Omental fat pad (tissue), 4 donors: ENCODE measurements around the gene COL11A2. TPM values are rescaled to one million over a fixed set of nuclear protein-coding genes. Genes with fewer than 3 reads are reported as not detected.

Experiments used
- ATAC-seq: fragments of 150-250 bp; one replicate; pipeline ENCODE4 v1.9.1; 2016; ENCODE audit warnings: mild to moderate bottlenecking, moderate library complexity; ENCODE audit not compliant: low FRiP score
- DNase-seq: peaks from one replicate; pipeline ENCODE4 v3.0.0-alpha.2; 2019; ENCODE audit warnings: low spot score
- total RNA-seq, 4 donors: library from RNA; depleted of rRNA; stranded (reverse); fragments of >200 nt; gene quantifications; one replicate each; pipeline ENCODE4 v1.1.0, GENCODE V29; 2016
- TF ChIP-seq, protein P1 (sequence below), 3 donors: fragments of 450-650 bp; IDR thresholded peaks; one replicate each; pipeline ENCODE4 v1.5.1; 2016 to 2017; ENCODE audit warnings: antibody characterized with exemption in 3 of 3, mild to moderate bottlenecking in 3 of 3, moderate library complexity in 2 of 3

The COL11A2 gene
- total RNA-seq, 4 donors from 2014 or later = 0.13 to 1.3 (median 0.53) TPM

DNA sequence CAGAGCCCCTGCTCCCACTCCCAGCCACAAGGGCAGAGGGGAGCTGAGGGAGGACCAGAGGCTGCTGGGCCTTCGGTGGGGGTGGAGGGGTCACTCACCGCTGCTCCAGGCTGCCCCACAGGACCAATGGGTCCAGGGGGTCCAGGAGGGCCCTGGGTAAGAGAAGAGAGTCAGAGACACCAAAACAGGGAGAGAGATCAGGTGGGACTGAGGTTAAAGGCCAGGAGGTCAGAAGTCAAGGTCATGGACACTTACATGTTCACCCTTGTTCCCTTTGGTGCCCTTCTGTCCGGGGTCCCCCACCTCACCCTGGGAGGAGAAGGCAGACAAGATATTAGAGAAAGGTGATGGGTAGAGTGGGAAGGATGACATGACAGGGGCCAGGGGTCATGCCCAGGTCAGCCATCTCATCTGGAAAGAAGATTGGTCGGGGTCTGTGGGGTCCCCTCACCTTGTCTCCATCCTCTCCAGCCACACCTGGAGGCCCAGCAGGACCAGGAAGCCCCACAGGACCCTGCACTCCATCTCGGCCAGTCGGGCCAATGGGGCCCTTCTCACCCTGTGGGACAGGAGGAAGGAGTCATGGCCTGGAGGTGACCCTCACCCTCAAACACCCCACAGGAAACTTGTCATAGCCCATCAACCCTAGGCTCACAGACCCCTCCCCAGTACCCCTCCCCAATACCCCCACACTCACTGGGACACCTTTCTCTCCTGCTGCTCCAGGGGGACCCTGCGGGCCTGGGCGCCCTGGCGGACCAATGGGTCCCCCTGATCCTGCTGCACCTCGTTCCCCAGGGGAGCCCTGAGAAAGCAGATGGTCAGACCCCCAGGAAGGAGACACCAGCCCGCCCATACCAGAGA is 21.0 kb downstream of the COL11A2 start:
- no peak for ATAC-seq
- no peak for DNase-seq
- TF ChIP-seq, protein P1, sequence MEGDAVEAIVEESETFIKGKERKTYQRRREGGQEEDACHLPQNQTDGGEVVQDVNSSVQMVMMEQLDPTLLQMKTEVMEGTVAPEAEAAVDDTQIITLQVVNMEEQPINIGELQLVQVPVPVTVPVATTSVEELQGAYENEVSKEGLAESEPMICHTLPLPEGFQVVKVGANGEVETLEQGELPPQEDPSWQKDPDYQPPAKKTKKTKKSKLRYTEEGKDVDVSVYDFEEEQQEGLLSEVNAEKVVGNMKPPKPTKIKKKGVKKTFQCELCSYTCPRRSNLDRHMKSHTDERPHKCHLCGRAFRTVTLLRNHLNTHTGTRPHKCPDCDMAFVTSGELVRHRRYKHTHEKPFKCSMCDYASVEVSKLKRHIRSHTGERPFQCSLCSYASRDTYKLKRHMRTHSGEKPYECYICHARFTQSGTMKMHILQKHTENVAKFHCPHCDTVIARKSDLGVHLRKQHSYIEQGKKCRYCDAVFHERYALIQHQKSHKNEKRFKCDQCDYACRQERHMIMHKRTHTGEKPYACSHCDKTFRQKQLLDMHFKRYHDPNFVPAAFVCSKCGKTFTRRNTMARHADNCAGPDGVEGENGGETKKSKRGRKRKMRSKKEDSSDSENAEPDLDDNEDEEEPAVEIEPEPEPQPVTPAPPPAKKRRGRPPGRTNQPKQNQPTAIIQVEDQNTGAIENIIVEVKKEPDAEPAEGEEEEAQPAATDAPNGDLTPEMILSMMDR (IDR thresholded peaks at IDR 0.05) = no peak

DNA sequence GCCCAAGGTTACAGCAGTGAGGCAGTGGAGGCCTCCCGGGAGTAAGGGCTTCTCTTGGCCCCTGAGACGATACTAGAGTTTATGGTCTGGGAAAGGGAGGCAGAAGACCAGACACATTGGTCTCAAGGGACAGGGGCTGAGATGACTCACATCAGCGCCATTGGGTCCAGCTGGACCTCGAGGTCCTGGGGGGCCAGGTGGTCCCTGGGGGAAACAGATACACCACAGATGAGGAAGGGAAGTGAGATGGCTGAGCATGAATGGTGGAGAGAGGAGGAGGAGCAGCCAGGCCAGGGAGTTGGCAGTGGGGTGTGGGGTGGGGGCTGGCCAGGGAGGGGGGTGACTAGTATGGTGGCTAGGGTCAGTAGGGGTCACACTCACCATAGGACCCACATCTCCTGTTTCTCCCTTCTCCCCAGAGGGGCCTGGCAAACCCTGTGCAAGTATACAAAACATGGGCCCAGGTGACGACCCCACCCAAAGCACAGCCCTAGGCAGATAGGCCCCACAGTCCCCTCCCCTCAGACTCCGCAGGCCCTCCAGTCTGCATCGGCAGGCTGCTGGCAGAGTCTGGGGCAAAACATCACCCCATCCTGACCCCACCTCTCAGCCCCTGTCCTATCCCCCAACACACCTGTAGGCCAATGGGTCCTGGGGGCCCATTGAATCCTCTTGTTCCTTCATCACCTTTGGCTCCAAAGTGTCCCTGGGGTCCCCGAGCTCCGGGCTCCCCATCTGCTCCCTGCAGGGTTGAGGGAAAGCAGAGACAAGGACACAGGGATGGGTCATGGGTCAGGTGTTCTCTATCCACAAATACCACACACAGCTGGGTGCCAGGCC is 21.9 kb downstream of the COL11A2 start:
- DNase-seq (no peak), ATAC-seq (no peak)
- TF ChIP-seq, protein P1 (IDR thresholded peaks at IDR 0.05) = no peak

DNA sequence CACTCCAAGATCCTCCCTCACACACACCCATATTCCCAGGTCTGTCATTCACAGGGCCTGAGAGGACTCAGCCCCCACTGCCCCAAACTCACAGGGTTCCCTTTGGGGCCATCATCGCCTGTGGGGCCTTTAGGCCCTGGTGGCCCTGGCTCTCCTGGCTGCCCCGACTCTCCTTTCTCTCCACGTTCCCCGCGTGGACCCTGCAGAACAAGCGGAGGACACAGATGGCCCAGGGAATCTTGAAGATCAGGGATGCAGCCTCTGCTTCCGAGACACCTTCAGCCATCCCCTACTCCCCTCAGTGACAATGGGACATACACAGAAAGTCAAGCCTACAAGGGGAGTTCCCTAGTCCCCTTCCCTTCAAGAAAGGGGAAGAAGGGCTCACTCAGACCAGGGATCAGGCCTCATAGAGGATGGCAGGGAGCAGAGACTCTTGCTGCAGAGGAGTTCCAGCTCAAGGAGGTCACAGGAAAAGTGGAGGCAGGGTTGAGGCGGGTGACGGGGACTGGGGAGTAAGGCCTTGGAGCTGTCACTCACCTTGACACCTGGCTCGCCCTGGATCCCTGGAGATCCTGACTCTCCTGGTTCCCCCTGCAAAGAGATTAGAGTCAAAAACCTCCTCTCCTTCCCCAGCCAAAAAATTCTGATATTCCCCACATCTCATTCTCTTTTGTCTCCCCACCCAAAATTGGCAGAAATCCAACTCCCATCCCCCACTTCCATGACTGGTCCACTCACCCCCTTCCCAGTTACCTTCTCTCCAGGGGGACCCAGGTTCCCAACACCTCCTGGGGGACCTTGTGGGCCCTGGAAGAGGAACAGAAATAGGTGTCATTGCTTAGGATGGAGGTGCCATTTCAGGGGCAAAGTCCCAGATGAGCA is 22.7 kb downstream of the COL11A2 start:
- ATAC-seq = no peak
- TF ChIP-seq, protein P1 (IDR thresholded peaks at IDR 0.05) = no peak
- DNase-seq = no peak

DNA sequence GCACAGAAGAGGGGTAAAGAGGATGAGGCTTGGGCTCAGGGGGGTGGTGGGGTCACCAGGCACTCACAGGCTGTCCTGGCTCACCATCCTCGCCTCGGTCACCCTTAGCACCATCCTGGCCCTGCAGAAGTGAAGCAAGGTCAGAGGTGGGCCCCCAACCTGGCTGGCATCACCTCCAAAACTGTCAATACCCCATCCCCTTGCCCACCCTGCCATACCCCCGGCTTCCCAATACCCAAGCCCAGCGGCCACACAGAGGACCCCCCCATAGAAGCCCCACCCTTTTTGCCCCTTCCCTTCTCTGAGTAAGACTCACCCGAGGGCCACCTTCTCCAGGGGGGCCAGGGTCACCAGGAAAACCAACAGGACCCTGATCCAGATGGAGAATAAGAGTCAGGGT is 23.6 kb downstream of the COL11A2 start:
- no peak for DNase-seq
- TF ChIP-seq, protein P1 (IDR thresholded peaks at IDR 0.05) = no peak
- ATAC-seq = no peak

DNA sequence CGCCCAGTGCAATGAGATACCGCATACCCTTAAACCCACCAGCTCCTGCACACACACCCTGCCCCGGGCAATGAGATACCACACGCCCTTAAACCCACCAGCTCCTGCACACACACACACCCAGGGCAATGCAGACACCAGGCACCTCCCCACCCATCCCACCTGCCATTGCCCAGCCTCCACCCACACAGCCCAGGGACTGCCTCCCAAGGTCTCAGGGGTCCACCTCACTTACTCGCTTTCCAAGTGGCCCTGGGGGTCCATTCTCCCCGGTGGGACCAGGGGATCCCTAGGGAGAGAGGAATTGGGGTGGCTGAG is 24.0 kb downstream of the COL11A2 start:
- no peak for DNase-seq
- TF ChIP-seq, protein P1 (IDR thresholded peaks at IDR 0.05) = no peak
- ATAC-seq = no peak

DNA sequence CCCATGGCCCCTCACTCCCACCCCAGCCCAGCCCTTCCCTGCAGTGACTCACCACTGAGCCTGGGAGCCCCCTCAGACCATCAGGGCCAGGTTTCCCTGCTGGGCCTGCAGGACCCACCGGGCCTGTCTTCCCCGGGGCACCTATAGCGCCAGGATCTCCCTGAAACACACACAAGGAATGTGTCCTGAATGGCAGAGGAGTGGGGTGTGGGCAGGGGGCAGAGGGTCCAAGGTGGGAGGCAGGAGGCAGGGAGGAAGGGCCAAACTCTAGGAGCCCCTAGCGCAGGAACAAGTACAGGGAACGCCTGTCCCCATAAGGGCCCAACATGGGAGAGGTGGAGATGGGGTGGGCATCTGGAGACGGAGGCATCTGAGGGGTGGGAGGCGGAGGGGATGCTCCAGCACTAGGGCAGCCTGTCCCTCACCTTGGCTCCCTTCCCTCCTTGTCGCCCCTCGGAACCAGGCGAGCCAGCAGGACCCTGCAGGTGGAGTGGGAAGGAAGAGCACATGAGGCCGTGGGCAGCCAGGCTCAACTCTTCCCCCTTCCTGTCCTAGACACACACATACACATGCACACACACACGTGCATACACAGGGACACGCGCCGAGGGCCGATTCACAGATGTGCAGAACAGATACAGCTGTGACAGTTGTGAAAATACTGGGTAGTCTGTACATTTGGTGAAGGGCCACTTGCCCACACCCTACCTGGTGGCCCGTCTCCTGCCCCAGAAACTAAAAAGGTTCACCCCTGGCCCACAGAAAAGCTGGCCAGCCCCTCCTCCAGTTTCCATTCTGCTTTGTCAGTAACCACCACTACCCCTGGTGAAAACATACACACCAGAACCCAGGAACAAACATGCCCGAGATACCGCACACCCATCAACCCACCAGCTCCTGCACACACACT is 24.6 kb downstream of the COL11A2 start:
- no peak for ATAC-seq
- DNase-seq = no peak
- TF ChIP-seq, protein P1 (IDR thresholded peaks at IDR 0.05) = no peak
